H1 (cell line): ENCODE results near the gene SLCO4A1. TPM values are rescaled to one million over a fixed set of nuclear protein-coding genes. Genes with fewer than 3 reads are reported as not detected.

Source experiments
- CTCF ChIA-PET: fragments of 300-600 bp; sonication (Branson Sonifier 250); formaldehyde crosslinking; loops from one replicate; lab custom pipeline; 2021; ENCODE audit not compliant: partially characterized antibody; lab: Charles Lee
- POLR2A ChIA-PET: fragments of 300-600 bp; sonication (Branson Sonifier 250); formaldehyde crosslinking; loops from one replicate; lab custom pipeline; 2021; ENCODE audit warnings: inconsistent platforms; ENCODE audit not compliant: partially characterized antibody; lab: Charles Lee
- DNase-seq, 2 experiments: peaks; one replicate each; pipeline versions ENCODE4 v3.0.0 to v3.0.0-alpha.2; 2010 to 2022; ENCODE audit warnings: low spot score in 2 of 2, low read depth in 1 of 2, mixed read lengths in 1 of 2
- FAIRE-seq: peaks from 2 replicates; lab custom pipeline; 2011; peaks lifted over from hg19 to GRCh38; lab: Jason Lieb, UNC
- H2AFZ ChIP-seq: 2 replicates; pipeline ENCODE4 v1.8.1; 2012; ENCODE audit warnings: low read length, inconsistent platforms
- H2AK5ac ChIP-seq: 2 replicates; pipeline ENCODE4 v1.6.1; 2013; ENCODE audit warnings: low read depth, low read length
- H2BK120ac ChIP-seq: replicated peaks from 2 replicates; pipeline ENCODE3; 2013; ENCODE audit warnings: low read depth, low read length, inconsistent platforms
- H2BK12ac ChIP-seq: 2 replicates; pipeline ENCODE4 v1.6.1; 2013; ENCODE audit warnings: low read depth, low read length
- H2BK15ac ChIP-seq: 2 replicates; pipeline ENCODE4 v1.6.1; 2013; ENCODE audit warnings: low read length
- H2BK20ac ChIP-seq: 2 replicates; pipeline ENCODE4 v1.6.1; 2013; ENCODE audit warnings: low read length
- H2BK5ac ChIP-seq: 2 replicates; pipeline ENCODE4 v1.6.1; 2013; ENCODE audit warnings: low read depth, low read length
- H3K14ac ChIP-seq: 2 replicates; pipeline ENCODE4 v1.6.1; 2013; ENCODE audit warnings: inconsistent platforms; ENCODE audit not compliant: insufficient read length
- H3K18ac ChIP-seq: 2 replicates; pipeline ENCODE4 v1.6.1; 2013; ENCODE audit warnings: low read length; ENCODE audit errors: extremely low read depth
- H3K23ac ChIP-seq: 2 replicates; pipeline ENCODE4 v1.6.1; 2013; ENCODE audit warnings: inconsistent platforms; ENCODE audit not compliant: insufficient read length
- H3K23me2 ChIP-seq: 2 replicates; pipeline ENCODE4 v1.6.1; 2013; ENCODE audit warnings: low read depth, low read length
- H3K27ac ChIP-seq: 2 replicates; pipeline ENCODE4 v1.6.1; 2011; ENCODE audit warnings: low read depth, low read length, inconsistent platforms
- H3K27me3 ChIP-seq, 4 experiments: replicated peaks in 1 of 4; 1 replicate in 1 of 4; 2 replicates in 3 of 4; pipeline versions ENCODE4 v1.6.1 to v1.8.1; 2011 to 2013; ENCODE audit warnings: low read length in 3 of 4, mild to moderate bottlenecking in 3 of 4, inconsistent platforms in 2 of 4, mixed read lengths in 2 of 4, moderate library complexity in 1 of 4; ENCODE audit not compliant: control insufficient read depth in 3 of 4, insufficient read depth in 3 of 4; ENCODE audit errors: extremely low read depth in 1 of 4
- H3K36me3 ChIP-seq, 4 experiments: 2 replicates each; pipeline versions ENCODE4 v1.6.1 to v1.8.1; 2011 to 2013; ENCODE audit warnings: mild to moderate bottlenecking in 4 of 4, low read length in 3 of 4, moderate library complexity in 2 of 4, control low read depth in 1 of 4, inconsistent platforms in 1 of 4; ENCODE audit not compliant: insufficient read depth in 4 of 4, control insufficient read depth in 2 of 4
- H3K4ac ChIP-seq: replicated peaks from 2 replicates; pipeline ENCODE3; 2013; ENCODE audit warnings: low read length, low read depth, mixed read lengths, inconsistent platforms; ENCODE audit not compliant: insufficient read length
- H3K4me1 ChIP-seq, 4 experiments: replicated peaks in 1 of 4; 1 replicate in 1 of 4; 2 replicates in 3 of 4; pipeline versions ENCODE4 v1.6.1 to v1.8.1; 2011 to 2013; ENCODE audit warnings: low read length in 3 of 4, inconsistent platforms in 2 of 4, mixed read lengths in 1 of 4; ENCODE audit not compliant: insufficient read depth in 4 of 4, control insufficient read depth in 3 of 4
- H3K4me2 ChIP-seq, 2 experiments: 2 replicates each; pipeline versions ENCODE4 v1.6.1 to v1.8.1; 2011 to 2013; ENCODE audit warnings: low read depth in 2 of 2, low read length in 2 of 2, control low read depth in 1 of 2, inconsistent platforms in 1 of 2, mild to moderate bottlenecking in 1 of 2; ENCODE audit not compliant: insufficient read depth in 1 of 2
- H3K4me3 ChIP-seq, 4 experiments: fragments of 200-600, 300-600 bp in 1 of 4; sonication (generic), shearing (Covaris generic), sonication (Bioruptor Twin) in 1 of 4; 2 replicates each; pipeline versions ENCODE4 v1.5.1 to v1.8.1; 2011 to 2016; ENCODE audit warnings: low read length in 4 of 4, low read depth in 3 of 4, control low read depth in 2 of 4, inconsistent platforms in 2 of 4, mild to moderate bottlenecking in 2 of 4, mixed read lengths in 1 of 4, moderate library complexity in 1 of 4; ENCODE audit not compliant: insufficient read depth in 2 of 4; ENCODE audit errors: extremely low read depth in 1 of 4
- H3K56ac ChIP-seq: replicated peaks from 2 replicates; pipeline ENCODE3; 2013; ENCODE audit warnings: low read depth, mild to moderate bottlenecking, mixed read lengths, low read length, inconsistent platforms; ENCODE audit not compliant: insufficient read length
- H3K79me1 ChIP-seq: 2 replicates; pipeline ENCODE4 v1.6.1; 2013; ENCODE audit warnings: low read depth, low read length, control low read depth
- H3K79me2 ChIP-seq, 2 experiments: 2 replicates each; pipeline versions ENCODE4 v1.6.1 to v1.8.1; 2012 to 2013; ENCODE audit warnings: low read length in 2 of 2, mild to moderate bottlenecking in 2 of 2, inconsistent platforms in 1 of 2; ENCODE audit not compliant: insufficient read depth in 2 of 2, control insufficient read depth in 1 of 2
- H3K9ac ChIP-seq, 4 experiments: replicated peaks in 1 of 4; 1 replicate in 1 of 4; 2 replicates in 3 of 4; pipeline versions ENCODE4 v1.6.1 to v1.8.1; 2011 to 2013; ENCODE audit warnings: low read depth in 3 of 4, low read length in 3 of 4, control low read depth in 2 of 4, mild to moderate bottlenecking in 2 of 4, moderate library complexity in 2 of 4, inconsistent platforms in 1 of 4; ENCODE audit errors: extremely low read depth in 1 of 4
- H3K9me3 ChIP-seq, 2 experiments: 2 replicates each; pipeline versions ENCODE4 v1.6.1 to v1.8.1; 2012 to 2013; ENCODE audit warnings: mild to moderate bottlenecking in 2 of 2, moderate library complexity in 2 of 2, control low read depth in 1 of 2, inconsistent platforms in 1 of 2, low read depth in 1 of 2, low read length in 1 of 2, mixed read lengths in 1 of 2; ENCODE audit not compliant: insufficient read depth in 2 of 2
- H4K20me1 ChIP-seq, 2 experiments: replicated peaks in 1 of 2; 2 replicates each; pipeline versions ENCODE3 to v1.8.1; 2011 to 2013; ENCODE audit warnings: inconsistent platforms in 2 of 2, low read length in 2 of 2, mild to moderate bottlenecking in 1 of 2; ENCODE audit not compliant: insufficient read depth in 2 of 2, control insufficient read depth in 1 of 2
- H4K5ac ChIP-seq: 2 replicates; pipeline ENCODE4 v1.6.1; 2013; ENCODE audit warnings: low read length, low read depth, mixed read lengths, inconsistent platforms; ENCODE audit not compliant: insufficient read length
- H4K8ac ChIP-seq: 2 replicates; pipeline ENCODE4 v1.8.0; 2013; ENCODE audit warnings: mild to moderate bottlenecking, moderate library complexity, low read length, inconsistent platforms; ENCODE audit not compliant: insufficient read depth; ENCODE audit errors: extremely low read depth
- H4K91ac ChIP-seq: replicated peaks from 2 replicates; pipeline ENCODE3; 2013; ENCODE audit warnings: low read length, mixed read lengths, inconsistent platforms; ENCODE audit not compliant: insufficient read length
- GABPA ChIP-seq: IDR thresholded peaks from 2 replicates; pipeline ENCODE4 v1.6.1; 2011; ENCODE audit warnings: mild to moderate bottlenecking, low read length, moderate library complexity, borderline replicate concordance; ENCODE audit not compliant: insufficient read depth
- RNF2 ChIP-seq: fragments of 200-900, 300-1000 bp; sonication (generic); IDR thresholded peaks from 2 replicates; pipeline ENCODE4 v1.7.1; 2016; ENCODE audit warnings: borderline replicate concordance, low read depth, mild to moderate bottlenecking, antibody characterized with exemption, low read length; ENCODE audit not compliant: poor library complexity, severe bottlenecking; ENCODE audit errors: missing control alignments
- TAF1 ChIP-seq: IDR thresholded peaks from 2 replicates; pipeline ENCODE4 v1.6.1; 2011; ENCODE audit warnings: mild to moderate bottlenecking, low read depth, low read length
- WGBS, 2 experiments: shearing (Covaris generic) in 1 of 2; methylation state at CpG; one replicate each; pipeline versions ENCODE4 v1.1.6 to v1.1.7; 2013 to 2015; ENCODE audit warnings: low lambda C conversion rate in 2 of 2, mixed read lengths in 2 of 2, inconsistent platforms in 1 of 2, low coverage in 1 of 2, missing lambda C conversion rate in 1 of 2; ENCODE audit not compliant: insufficient replicate concordance in 2 of 2, insufficient coverage in 1 of 2, insufficient read length in 1 of 2; ENCODE audit errors: extremely low coverage in 1 of 2, missing lambda C conversion rate in 1 of 2; 5-methylcytosine and 5-hydroxymethylcytosine counted together
- polyA plus RNA-seq, 7 experiments: library from polyadenylated mRNA; depleted of rRNA in 3 of 7; stranded (reverse) in 5 of 7; unstranded in 2 of 7; fragments of >200 nt in 5 of 7; fragments of 200-250 nt in 2 of 7; gene quantifications; 1 replicate in 5 of 7; 2 replicates in 1 of 7; 4 replicates in 1 of 7; pipeline versions ENCODE4 v1.2.1 to v1.2.3, GENCODE V29; 2011 to 2013; ENCODE audit warnings: missing spikeins in 2 of 7, mixed read lengths in 2 of 7
- total RNA-seq: library from RNA; stranded (reverse); fragmentation: NEBNext Ultra II Directional; extraction: Animal tissue kit (Norgen Biotek cat#: 25700); gene quantifications from 2 replicates; pipeline ENCODE4 v1.2.1, GENCODE V29; 2021

Gene SLCO4A1
- total and polyA plus RNA-seq, 2 of the 8 experiments (the other 6 are each of a cell fraction or from before 2014, with no cell fraction given) = 10.5 to 18.5 TPM

DNA sequence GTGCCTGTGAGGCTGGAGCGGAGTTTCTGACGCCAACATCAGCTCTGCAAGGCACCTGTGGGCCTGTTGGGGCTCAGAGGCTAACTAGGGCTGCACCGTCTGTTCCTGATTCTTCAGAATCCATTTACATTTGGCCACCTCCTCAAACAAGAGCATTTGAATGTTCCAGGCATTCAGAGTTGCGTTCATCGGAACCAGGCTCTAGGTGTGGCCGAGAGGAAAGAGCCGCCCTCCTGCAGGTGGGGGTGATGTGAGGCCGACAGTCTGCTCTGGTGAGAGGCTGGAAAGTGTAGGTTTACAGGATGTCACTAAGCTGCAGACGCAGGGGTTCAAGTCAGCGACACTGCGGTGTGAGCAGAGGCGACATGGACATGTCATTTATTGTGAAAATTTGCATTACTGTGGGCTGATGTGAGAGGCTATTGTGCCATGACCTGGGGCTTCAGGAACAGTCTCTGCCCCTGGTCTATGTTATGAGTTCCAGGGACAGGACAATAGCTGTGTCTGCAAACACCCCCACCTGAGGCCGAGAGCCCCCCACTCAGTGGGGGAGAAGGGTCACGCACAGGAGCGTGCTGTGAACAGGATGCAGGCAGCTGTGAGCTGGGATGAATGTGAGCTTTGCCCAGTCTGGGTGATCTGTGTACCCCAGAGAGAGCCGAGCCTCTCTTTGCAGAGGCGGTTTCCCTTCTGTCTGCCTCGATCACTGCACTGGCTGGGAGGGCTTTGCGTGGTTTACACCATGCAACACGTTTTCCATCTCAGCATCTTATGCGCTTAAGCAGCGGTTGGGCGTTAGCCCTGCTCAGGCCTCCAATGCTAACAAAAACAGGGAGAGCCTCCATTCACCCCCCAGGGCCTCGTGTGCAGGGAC is 21.1 kb downstream of the SLCO4A1 start:
- no peak overlapping the region for H2AFZ ChIP-seq
- no peak overlapping the region for H4K91ac ChIP-seq
- WGBS, 2 experiments = 78% methylated on average over 24 of the region's 24 CpGs; no CpG with 5 or more reads in 1 of the 2 experiments
- H3K27me3 ChIP-seq = no peaks in the 10 kb centered on the region; a peak in 1 of 7 replicates
- no peak overlapping the region for H2AK5ac ChIP-seq
- H3K4me3 ChIP-seq = no peak overlapping the region
- H3K36me3 ChIP-seq = no peaks in the 10 kb centered on the region
- no peak overlapping the region for H3K23ac ChIP-seq
- no peak overlapping the region for H3K4me2 ChIP-seq
- H3K79me1 ChIP-seq = no peaks in the 10 kb centered on the region; the same call in 1 of the 2 replicates
- no peak overlapping the region for H3K14ac ChIP-seq
- H4K8ac ChIP-seq = no peak overlapping the region
- no peaks in the 10 kb centered on the region for H3K4me1 ChIP-seq
- H3K23me2 ChIP-seq = no peaks in the 10 kb centered on the region
- POLR2A ChIA-PET = no interaction called here
- H3K27ac ChIP-seq = no peak overlapping the region
- H2BK120ac ChIP-seq = no peak overlapping the region
- no peak overlapping the region for H3K9ac ChIP-seq
- no peaks in the 10 kb centered on the region for H3K9me3 ChIP-seq
- H3K18ac ChIP-seq = no peak overlapping the region
- FAIRE-seq (no peak), DNase-seq (no peak)
- no peaks in the 10 kb centered on the region for H3K79me2 ChIP-seq
- H2BK12ac ChIP-seq = no peak overlapping the region
- peaks cover 5 to 12% of the 10 kb centered on the region in 2 experiments for H4K20me1 ChIP-seq
- H2BK15ac ChIP-seq = no peak overlapping the region
- no peak overlapping the region for H3K4ac ChIP-seq
- no peak overlapping the region for H3K56ac ChIP-seq
- H2BK20ac ChIP-seq = no peak overlapping the region
- no peak overlapping the region for H4K5ac ChIP-seq
- CTCF ChIA-PET = interaction anchor here (1.0 to 7.0 kb wide), 11 partner anchors 8 to 285 kb away, joined by 3 to 65 read pairs (median 3); partner anchors contain the start of gene NTSR1
- H2BK5ac ChIP-seq = no peak overlapping the region; the same call in 1 of the 2 replicates
- TF ChIP-seq TAF1 = no peak
- no peak for TF ChIP-seq RNF2
- TF ChIP-seq GABPA = no peak
